ENCODE measurements around the gene SLC25A43. TPM values are rescaled to one million over a fixed set of nuclear protein-coding genes. Genes with fewer than 3 reads are reported as not detected.
"Not testable (repeated sequence)": the region's sequence is repeated elsewhere in the genome, so short reads cannot be mapped to it uniquely, and the experiment has no call there.

The SLC25A43 gene
- total and polyA plus RNA-seq, 2 experiments from 2014 or later = 28.4 to 53.4 TPM

GRCh38 chrX:119481323-119481801, 82.2 kb downstream of the SLC25A43 start:
- no peak overlapping the region for H3K4me2 ChIP-seq (ENCODE audit: unreplicated experiment)
- in situ Hi-C loops (cut with MboI) = no loop called here
- no peak for DNase-seq

DNA sequence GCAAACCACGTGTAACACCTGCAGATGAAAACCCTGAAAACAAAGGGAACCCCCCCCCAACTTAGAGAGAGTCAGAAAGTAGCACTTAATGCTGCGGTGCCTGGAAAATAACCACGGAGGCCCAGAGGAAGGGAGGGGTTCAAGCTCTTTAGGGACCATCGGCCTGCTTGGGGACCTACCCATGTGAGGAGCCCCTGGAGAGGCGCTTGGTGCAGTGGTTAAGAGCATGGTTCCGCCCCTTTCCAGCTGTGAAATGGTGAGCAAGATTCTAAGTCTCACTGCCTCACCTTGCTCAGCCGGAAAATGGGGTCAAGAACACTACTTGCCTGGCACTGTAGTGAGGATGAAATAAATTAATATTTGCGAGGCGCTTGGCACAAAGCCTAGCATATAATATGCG, 82.9 kb downstream of the SLC25A43 start:
- WGBS, 2 experiments (ENCODE audit: low coverage in 1 of 2, low lambda C conversion rate in 2 of 2, missing lambda C conversion rate in 2 of 2) = 50 to 52% methylated on average over 8 to 10 of the region's 10 CpGs
- no peaks in the 10 kb centered on the region for H3K27me3 ChIP-seq (replicated peaks; ENCODE audit: insufficient read depth)
- no peaks in the 10 kb centered on the region for H3K9me3 ChIP-seq (ENCODE audit: low read depth)
- H3K9ac ChIP-seq = peak overlapping the region; percentile 72
- in situ Hi-C loops (cut with MboI) = no loop called here
- no peaks in the 10 kb centered on the region for H3K9me2 ChIP-seq (ENCODE audit: insufficient read depth)
- no peaks in the 10 kb centered on the region for H4K20me1 ChIP-seq (ENCODE audit: insufficient read depth)
- H3K79me2 ChIP-seq (ENCODE audit: insufficient read depth) = no peaks in the 10 kb centered on the region
- H3F3A ChIP-seq (ENCODE audit: insufficient read depth) = peaks cover 13% of the 10 kb centered on the region
- H3K27ac ChIP-seq = peak overlapping the region; percentile 26; the same call in 1 of the 2 replicates
- peak overlapping the region; percentile 67 for H3K4me3 ChIP-seq
- peaks cover 10% of the 10 kb centered on the region; the same call in 1 of the 2 replicates for H3K4me1 ChIP-seq (ENCODE audit: insufficient read depth)
- no peaks in the 10 kb centered on the region for H3K36me3 ChIP-seq (ENCODE audit: low read depth)
- peak overlapping the region; percentile 85 for H2AFZ ChIP-seq
- DNase-seq = no peak
- no peak for TF ChIP-seq EZH2phosphoT487 (IDR thresholded peaks at IDR 0.05; ENCODE audit: insufficient read depth, low read depth)
- no peak for TF ChIP-seq EZH2 (IDR thresholded peaks at IDR 0.05; ENCODE audit: insufficient read depth, poor library complexity, severe bottlenecking)
- H3K4me2 ChIP-seq (ENCODE audit: unreplicated experiment) = peak overlapping the region; percentile 49

More at GRCh38 chrX:119481323-119481801, 82.2 kb downstream of the SLC25A43 start:
- Histone ChIP-seq H3K79me2 (ENCODE audit: insufficient read depth) (no peaks in the 10 kb centered on the region), H3K9ac (no peak overlapping the region), H3K4me1 (ENCODE audit: insufficient read depth) (peaks cover 10% of the 10 kb centered on the region; the same call in 1 of the 2 replicates), H3K9me3 (ENCODE audit: low read depth) (no peaks in the 10 kb centered on the region), H3K4me3 (no peak overlapping the region), H3K36me3 (ENCODE audit: low read depth) (no peaks in the 10 kb centered on the region), H3K9me2 (ENCODE audit: insufficient read depth) (no peaks in the 10 kb centered on the region), H3F3A (ENCODE audit: insufficient read depth) (peaks cover 15% of the 10 kb centered on the region), H4K20me1 (ENCODE audit: insufficient read depth) (no peaks in the 10 kb centered on the region), H3K27me3 (replicated peaks; ENCODE audit: insufficient read depth) (no peaks in the 10 kb centered on the region), H3K27ac (no peak overlapping the region), H2AFZ (no peak overlapping the region)
- WGBS, 2 experiments (ENCODE audit: low coverage in 1 of 2, low lambda C conversion rate in 2 of 2, missing lambda C conversion rate in 2 of 2) = 83 to 86% methylated on average over 4 of the region's 4 CpGs
- TF ChIP-seq EZH2phosphoT487 (IDR thresholded peaks at IDR 0.05; ENCODE audit: insufficient read depth, low read depth) = no peak
- no peak for TF ChIP-seq EZH2 (IDR thresholded peaks at IDR 0.05; ENCODE audit: insufficient read depth, poor library complexity, severe bottlenecking)

GRCh38 chrX:119482481-119483480, 83.6 kb downstream of the SLC25A43 start:
- H3K27ac ChIP-seq = peak overlapping the region; percentile 26; the same call in 1 of the 2 replicates
- in situ Hi-C loops (cut with MboI) = no loop called here
- peaks cover 6% of the 10 kb centered on the region; the same call in 1 of the 2 replicates for H3K4me1 ChIP-seq (ENCODE audit: insufficient read depth)
- H4K20me1 ChIP-seq (ENCODE audit: insufficient read depth) = no peaks in the 10 kb centered on the region
- H3K27me3 ChIP-seq (replicated peaks; ENCODE audit: insufficient read depth) = no peaks in the 10 kb centered on the region
- H3K79me2 ChIP-seq (ENCODE audit: insufficient read depth) = no peaks in the 10 kb centered on the region
- H3K9ac ChIP-seq = peak overlapping the region; percentile 72
- H3K4me3 ChIP-seq = peak overlapping the region; percentile 67
- DNase-seq = peak; percentile 71
- no peaks in the 10 kb centered on the region for H3K9me3 ChIP-seq (ENCODE audit: low read depth)
- peak overlapping the region; percentile 85 for H2AFZ ChIP-seq
- TF ChIP-seq EZH2phosphoT487 (IDR thresholded peaks at IDR 0.05; ENCODE audit: insufficient read depth, low read depth) (no peak), EZH2 (IDR thresholded peaks at IDR 0.05; ENCODE audit: insufficient read depth, poor library complexity, severe bottlenecking) (no peak)
- peaks cover 6% of the 10 kb centered on the region; the same call in 1 of the 2 replicates for H3F3A ChIP-seq (ENCODE audit: insufficient read depth)
- H3K9me2 ChIP-seq (ENCODE audit: insufficient read depth) = no peaks in the 10 kb centered on the region
- H3K36me3 ChIP-seq (ENCODE audit: low read depth) = no peaks in the 10 kb centered on the region
- WGBS, 2 experiments (ENCODE audit: low coverage in 1 of 2, low lambda C conversion rate in 2 of 2, missing lambda C conversion rate in 2 of 2) = 22 to 27% methylated on average over 21 to 35 of the region's 48 CpGs
- H3K4me2 ChIP-seq (ENCODE audit: unreplicated experiment) = peak overlapping the region; percentile 49

DNA sequence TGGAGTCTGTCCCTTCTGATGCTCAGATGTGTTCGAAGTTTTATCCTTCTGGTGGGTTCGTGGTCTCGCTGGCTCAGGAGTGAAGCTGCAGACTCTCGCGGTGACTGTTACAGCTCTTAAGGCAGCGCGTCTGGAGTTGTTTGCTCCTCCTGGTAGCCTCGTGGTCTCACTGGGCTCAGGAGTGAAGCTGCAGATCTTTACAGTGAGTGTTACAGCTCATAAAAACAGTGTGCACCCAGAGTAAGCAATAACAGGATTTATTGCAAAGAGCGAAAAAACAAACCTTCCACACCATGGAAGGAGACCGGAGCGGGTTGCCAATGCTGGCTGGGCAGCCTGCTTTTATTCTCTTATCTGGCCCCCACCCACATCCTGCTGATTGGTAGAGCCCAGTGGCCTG, 87.6 kb downstream of the SLC25A43 start:
- Histone ChIP-seq H3K4me1 (ENCODE audit: insufficient read depth) (no peaks in the 10 kb centered on the region), H3K36me3 (ENCODE audit: low read depth) (no peaks in the 10 kb centered on the region), H3K27ac (no peak overlapping the region), H3K9me2 (ENCODE audit: insufficient read depth) (no peaks in the 10 kb centered on the region), H3K4me2 (ENCODE audit: unreplicated experiment) (no peak overlapping the region), H3K4me3 (no peak overlapping the region), H3K27me3 (replicated peaks; ENCODE audit: insufficient read depth) (no peaks in the 10 kb centered on the region), H2AFZ (no peak overlapping the region), H3F3A (ENCODE audit: insufficient read depth) (no peaks in the 10 kb centered on the region), H3K9me3 (ENCODE audit: low read depth) (no peaks in the 10 kb centered on the region), H4K20me1 (ENCODE audit: insufficient read depth) (no peaks in the 10 kb centered on the region), H3K79me2 (ENCODE audit: insufficient read depth) (no peaks in the 10 kb centered on the region), H3K9ac (no peak overlapping the region)
- DNase-seq = no peak
- WGBS, 2 experiments (ENCODE audit: low coverage in 1 of 2, low lambda C conversion rate in 2 of 2, missing lambda C conversion rate in 2 of 2) = 63 to 64% methylated on average over 11 of the region's 11 CpGs
- TF ChIP-seq EZH2 (IDR thresholded peaks at IDR 0.05; ENCODE audit: insufficient read depth, poor library complexity, severe bottlenecking) = no peak
- no peak for TF ChIP-seq EZH2phosphoT487 (IDR thresholded peaks at IDR 0.05; ENCODE audit: insufficient read depth, low read depth)
- in situ Hi-C loops (cut with MboI) = no loop called here

- in situ Hi-C loops (cut with MboI); H4K20me1 ChIP-seq (ENCODE audit: insufficient read depth); H3K4me3 ChIP-seq; H2AFZ ChIP-seq; H3K9ac ChIP-seq; H3K79me2 ChIP-seq (ENCODE audit: insufficient read depth); H3K27me3 ChIP-seq (replicated peaks; ENCODE audit: insufficient read depth); H3F3A ChIP-seq (ENCODE audit: insufficient read depth); H3K4me2 ChIP-seq (ENCODE audit: unreplicated experiment); H3K27ac ChIP-seq; DNase-seq; H3K4me1 ChIP-seq (ENCODE audit: insufficient read depth); H3K9me2 ChIP-seq (ENCODE audit: insufficient read depth); H3K9me3 ChIP-seq (ENCODE audit: low read depth); H3K36me3 ChIP-seq (ENCODE audit: low read depth): not testable (repeated sequence)
- 90 to 95% methylated on average over 2 to 14 of the region's 24 CpGs for WGBS, 2 experiments (ENCODE audit: low coverage in 1 of 2, low lambda C conversion rate in 2 of 2, missing lambda C conversion rate in 2 of 2)
Observed at GRCh38 chrX:119487766-119488165, 88.6 kb downstream of the SLC25A43 start.
